HG03354 (cell line): ENCODE results near the gene ACE.

Experiments
- ATAC-seq: cut with Tn5 transposase; IDR thresholded peaks from one replicate; pipeline ENCODE4 v1.9.1; 2021; ENCODE audit warnings: mild to moderate bottlenecking; ENCODE audit not compliant: unreplicated experiment, poor library complexity, severe bottlenecking

Gene ACE

DNA sequence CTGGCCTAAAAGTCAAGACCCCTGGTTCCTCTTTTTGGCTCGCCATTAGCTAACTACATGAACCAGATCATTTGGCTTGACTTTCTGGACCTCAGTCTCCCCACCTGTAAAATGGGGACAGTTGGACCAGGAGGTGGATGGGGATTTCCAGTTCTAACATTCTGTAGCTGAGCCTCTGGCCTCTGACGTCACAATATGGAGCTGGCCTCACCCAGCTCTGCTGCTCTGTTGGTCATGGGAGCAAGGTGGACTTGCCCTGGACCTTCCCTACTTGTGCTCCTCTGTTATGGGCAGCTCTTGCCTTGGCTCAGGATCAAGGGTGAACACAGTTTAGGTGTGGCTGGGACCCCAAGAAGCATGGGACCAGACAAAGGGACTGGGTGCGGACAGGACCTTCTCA, 29.8 kb downstream of the ACE start:
- ATAC-seq = no peak

- no peak for ATAC-seq
Measured at GRCh38 chr17:63511331-63511730, 34.5 kb downstream of the ACE start.

GRCh38 chr17:63512388-63512787, 35.5 kb downstream of the ACE start:
- no peak for ATAC-seq

DNA sequence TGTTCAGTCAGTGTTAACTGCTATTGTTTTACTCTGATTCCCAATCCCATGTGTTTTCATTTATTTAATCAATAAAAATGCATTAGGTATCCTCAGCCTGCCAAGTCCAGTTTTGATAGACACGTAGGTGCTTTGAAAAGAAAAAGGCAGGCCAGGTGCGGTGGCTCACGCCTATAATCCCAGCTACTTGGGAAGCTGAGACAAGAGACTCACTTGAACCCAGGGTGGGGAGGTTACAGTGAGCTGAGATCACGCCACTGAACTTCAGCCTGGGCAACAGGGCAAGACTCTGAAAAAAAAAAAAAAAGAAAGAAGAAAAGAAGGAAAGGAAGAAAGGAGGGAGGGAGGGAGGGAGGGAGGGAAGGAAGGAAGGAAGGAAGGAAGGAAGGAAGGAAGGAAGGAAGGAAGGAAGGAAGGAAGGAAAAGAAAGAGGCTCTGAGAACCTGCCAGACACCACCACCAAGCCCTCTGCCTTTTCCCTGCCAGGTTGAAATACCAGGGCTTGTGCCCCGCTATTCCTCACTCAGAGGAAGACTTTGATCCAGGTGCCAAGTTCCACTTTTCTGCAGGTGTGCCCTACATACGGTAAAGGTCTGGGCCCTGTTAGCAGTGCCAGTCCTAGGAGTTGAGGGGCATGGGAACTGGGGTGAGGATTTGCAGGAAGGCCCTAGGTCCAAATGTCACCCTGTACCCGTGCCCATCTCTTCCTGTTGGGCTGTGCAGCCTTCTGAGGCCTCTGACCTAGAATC, 36.2 kb downstream of the ACE start:
- ATAC-seq = no peak

GRCh38 chr17:63514477-63514876, 37.6 kb downstream of the ACE start:
- ATAC-seq = no peak

GRCh38 chr17:63514974-63515373, 38.1 kb downstream of the ACE start:
- no peak for ATAC-seq

- ATAC-seq = no peak
Measured at GRCh38 chr17:63515426-63515825, 38.6 kb downstream of the ACE start.

DNA sequence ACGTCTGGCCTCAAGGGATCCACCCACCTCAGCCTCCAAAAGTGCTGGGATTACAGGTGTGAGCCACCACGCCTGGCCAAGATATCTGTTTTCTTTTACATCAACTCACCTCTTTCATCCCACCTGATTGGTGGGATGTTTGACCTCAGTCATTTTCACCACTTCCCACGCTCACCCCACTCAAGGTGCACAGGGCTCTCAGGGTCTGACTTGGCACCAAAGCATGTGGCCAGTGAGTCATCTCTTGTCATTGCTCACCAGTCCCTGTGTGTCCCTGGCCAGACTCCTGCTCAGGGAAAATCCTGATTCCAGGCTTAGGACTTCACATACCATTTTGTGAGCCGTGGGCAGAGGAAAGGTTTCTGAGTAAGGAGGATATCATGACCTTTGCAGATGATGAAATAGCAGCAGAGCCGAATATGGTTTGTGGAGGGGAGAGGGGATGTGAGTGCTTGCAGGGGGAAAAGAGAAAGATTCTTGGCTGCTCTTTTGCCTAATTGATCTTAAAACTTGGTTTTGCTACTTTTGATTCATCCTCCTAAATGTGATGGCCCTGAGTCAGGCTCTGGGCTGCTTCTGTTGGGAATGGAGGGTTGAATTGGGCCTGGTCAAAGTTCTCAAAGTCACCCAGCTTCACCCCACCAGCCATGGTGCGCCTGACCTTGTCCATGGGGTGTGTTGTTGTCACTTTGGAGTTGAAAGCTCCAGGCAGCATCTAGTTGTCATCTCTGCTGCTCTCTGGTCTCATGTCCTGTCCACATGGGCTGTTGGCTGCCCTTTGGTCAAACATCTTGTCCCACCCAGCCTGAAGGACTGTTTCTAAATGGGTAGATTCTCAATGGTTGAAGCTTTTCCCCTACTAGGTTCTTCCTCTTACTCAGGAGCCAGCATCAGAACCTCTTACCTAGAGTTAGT, 40.3 kb downstream of the ACE start:
- ATAC-seq = no peak

DNA sequence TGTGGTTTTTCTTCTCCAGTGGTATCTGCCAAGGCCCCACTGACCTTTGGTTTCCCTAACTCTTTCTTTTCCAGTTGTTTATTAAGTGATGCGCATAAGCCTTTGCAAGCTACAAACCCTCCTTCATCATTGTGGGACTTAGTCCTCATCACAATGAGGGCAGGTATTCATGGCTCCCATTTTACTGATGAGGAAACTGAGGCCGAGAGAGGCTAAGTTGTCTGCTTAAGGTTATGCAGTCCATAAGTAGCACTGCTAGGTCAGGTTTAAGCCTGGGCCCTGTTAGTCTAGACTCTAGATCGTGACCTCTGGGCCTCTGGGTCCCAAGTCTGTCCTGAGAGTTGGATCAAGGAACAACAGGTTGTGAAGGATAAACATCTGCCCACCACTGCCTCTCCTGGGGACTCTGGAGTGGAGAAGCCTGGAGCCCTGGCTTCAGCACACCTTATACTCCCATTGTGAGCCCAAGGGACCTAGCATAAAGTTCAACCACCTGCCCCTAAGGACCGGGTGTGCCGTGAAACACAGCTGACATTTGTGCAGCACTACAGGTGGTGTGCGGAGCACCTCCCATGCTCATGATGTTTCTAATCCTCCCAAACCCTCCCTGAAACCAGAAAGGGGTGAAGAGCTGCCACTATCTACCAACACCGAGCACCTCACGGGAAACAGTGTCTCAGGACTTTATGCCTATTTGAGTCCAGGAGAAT, 41.1 kb downstream of the ACE start:
- no peak for ATAC-seq

DNA sequence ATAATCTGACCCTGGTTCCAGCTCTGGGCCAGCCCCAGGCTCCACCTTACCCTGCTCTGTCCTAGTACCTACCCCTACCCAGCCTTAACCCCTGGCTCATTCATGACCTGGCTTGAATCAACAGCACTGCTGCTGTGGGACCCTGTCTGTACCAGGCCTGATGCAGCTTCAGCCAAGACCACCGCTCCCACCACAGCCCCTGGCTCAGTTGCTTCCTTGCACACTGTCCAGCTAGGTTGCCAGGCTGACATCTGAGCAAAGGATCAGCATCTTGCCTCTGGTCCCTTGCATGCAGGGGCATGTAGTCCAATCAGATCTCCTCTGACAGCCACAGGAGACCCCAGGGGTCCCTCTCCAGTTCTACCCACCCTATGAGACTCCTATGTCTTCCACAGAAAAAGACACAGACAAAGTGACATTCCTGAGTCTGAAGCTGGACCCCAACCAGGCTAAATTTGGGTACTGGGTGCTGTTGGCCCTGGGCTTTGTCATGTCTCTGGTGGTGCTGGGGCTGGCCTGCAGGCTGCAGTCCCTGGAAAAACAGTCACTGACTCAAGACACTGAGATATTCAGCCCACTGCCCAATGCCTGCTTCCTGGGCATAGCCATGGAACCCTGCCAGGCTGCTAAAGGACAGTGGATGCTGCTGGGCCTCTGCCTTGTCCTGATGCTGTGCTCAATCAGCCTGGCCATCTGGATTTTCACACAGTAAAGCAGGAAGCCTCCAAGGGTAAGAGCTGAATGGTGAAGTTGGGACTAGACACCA, 42.4 kb downstream of the ACE start:
- no peak for ATAC-seq

DNA sequence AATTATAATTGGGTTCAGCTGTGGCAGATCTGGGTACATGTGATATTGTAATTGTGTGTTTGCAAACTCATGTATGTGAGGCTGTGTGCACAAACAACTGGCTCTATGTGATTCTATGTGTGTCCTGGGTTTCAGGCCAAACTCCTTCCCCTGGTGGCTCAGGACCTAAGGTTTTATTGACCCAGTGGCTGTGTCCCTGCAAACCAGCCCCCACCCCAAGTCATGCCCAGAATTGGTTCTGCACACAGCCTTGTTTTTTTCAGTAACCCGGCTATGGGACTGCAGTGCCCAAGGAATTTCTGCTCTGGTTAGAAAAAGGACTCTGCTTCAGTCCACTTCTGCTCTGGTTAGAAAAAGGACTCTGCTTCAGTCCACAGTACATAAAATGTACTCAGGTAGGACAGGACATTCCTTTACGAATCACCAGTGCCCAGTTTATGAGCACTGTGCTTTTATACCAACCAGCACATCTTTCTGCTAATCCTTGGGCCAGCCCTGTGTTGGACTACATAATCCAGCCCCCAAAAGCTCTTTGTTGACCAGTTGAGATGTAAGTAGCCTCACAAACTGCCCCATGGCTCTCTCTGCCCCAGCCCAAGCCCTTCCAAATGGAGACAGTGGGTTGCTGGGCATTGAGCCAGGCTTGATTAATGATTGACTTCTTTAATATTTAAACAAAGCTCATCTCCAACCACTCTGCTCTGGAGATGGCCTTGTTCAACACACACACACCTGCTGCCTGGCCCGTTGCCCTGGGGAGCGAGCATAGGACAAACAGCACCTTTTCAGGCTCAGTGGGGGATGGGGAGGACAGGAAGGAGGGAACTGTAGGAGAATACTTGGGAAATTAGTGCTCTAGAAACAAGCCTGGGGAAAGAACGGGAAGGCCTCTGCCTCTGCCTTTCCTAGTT, 43.4 kb downstream of the ACE start:
- ATAC-seq = no peak

DNA sequence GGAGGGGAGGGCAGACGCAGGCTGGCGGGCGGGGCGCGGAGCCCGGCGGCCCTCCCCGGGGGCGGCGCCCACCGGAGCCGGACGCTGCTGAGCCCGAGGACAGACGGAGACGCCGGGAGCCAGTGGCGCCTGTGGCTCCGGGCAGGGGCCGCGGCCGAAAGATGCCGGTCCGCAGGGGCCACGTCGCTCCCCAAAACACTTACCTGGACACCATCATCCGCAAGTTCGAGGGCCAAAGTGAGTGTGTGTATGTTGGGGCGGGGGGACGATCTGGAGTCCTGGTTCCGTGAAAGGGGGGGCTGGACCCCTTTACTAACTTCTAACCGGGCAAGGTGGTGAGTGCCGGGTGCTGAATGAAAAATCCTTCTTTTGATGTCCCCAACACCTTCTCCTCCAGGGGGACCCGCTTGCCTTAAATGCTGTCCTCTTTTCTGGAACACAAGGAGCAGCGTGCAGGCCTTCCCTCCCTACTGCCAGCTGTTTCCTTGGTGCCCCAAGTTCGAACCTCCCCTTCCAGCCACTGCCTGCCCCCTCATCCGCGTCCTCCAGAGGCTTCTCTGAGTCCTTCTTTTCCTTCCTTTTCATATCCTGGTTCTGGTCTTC, 46.5 kb downstream of the ACE start, which contains the start of gene KCNH6:
TSS of gene KCNH6 (plus strand) at position 106 of the 603 bp plus-strand sequence. CDS start at position 162, 56 bp downstream.
- peak; percentile 10 for ATAC-seq

- no peak for ATAC-seq
Measured at GRCh38 chr17:63524051-63524450, 47.2 kb downstream of the ACE start.

DNA sequence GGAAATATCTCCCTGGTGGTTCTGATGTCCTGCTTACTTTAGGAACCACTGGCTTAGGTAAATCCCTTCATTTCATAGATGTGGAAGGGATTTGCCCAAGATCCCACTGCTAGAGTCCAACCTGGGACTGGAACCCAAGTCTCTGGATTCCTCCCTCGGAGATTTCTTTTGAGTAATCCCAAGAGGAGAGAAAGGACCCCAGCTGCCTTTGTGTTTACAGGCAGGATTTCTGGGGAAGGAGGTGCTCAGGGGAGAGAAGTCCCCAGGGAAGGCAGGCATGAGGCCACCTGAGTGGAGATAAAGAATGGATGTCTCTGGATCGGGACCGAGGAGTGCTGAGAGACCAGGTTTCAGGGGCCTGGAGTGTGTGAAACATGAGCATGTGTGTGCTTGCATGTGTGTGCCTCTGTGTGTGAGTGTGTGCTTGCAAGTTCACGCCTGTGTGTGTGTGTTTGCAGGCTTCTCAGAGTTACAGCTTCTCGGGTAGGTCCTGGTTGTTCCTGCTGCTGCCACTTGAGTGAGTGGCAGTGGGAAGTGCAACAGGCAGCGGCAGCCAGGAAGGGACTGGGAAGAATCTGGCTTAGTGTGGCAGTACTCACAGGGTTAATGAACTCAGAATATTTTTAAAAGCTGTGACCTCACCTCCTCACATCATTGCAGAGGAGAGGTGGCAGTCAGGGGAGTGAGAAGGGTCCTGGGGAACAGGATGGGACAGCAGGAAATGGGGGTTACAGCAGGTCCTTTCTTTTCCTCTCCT, 48.5 kb downstream of the ACE start:
- no peak for ATAC-seq

DNA sequence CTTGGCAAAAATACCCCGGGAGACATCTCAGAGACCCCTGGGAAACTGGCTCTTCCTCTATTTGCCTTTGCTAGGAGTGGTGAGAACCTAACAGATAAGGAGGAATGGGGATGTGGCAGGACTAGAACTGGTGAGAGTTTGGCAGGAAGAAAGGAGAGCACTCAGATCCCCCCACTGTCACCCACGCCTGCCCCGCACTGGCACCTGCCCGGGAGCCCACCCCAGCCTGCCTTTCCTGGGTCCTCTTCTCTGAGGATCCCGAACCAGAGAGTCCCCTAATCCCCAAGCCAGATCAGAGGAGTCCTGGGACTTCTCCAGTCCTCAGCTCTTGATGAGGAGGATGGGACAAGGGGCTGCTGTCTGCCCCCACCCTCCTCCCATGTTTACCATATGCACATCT, 50.0 kb downstream of the ACE start:
- ATAC-seq = no peak

GRCh38 chr17:63528183-63528582, 51.3 kb downstream of the ACE start:
- no peak for ATAC-seq

- no peak for ATAC-seq
Measured at GRCh38 chr17:63529711-63530556, 53.1 kb downstream of the ACE start.
